Smooth muscle cell (in vitro differentiated cells): ENCODE measurements around the gene CEP131. TPM values are rescaled to one million over a fixed set of nuclear protein-coding genes. Genes with fewer than 3 reads are reported as not detected.

Source experiments
- DNase-seq: peaks from one replicate; lab custom pipeline; 2025; ENCODE audit not compliant: unreplicated experiment; lab: John Stamatoyannopoulos, UW
- H2AFZ ChIP-seq: fragments of 200-600 bp; sonication (generic); 2 replicates; pipeline ENCODE4 v1.6.0; 2016; ENCODE audit warnings: antibody characterized with exemption, low read depth, mild to moderate bottlenecking
- H3F3A ChIP-seq: fragments of 200-600 bp; sonication (generic); 2 replicates; pipeline ENCODE4 v1.6.0; 2017; ENCODE audit warnings: antibody characterized with exemption, low read depth
- H3K27ac ChIP-seq: fragments of 200-600 bp; sonication (generic); 2 replicates; pipeline ENCODE4 v1.5.1; 2016; ENCODE audit warnings: low read depth, mild to moderate bottlenecking
- H3K27me3 ChIP-seq: fragments of 200-600 bp; sonication (generic); 2 replicates; pipeline ENCODE4 v1.6.1; 2016; ENCODE audit warnings: low read depth, mild to moderate bottlenecking
- H3K36me3 ChIP-seq: fragments of 200-600 bp; sonication (generic); 2 replicates; pipeline ENCODE4 v1.5.1; 2016; ENCODE audit warnings: low read depth
- H3K4me1 ChIP-seq: fragments of 200-600 bp; sonication (generic); 2 replicates; pipeline ENCODE4 v1.5.1; 2016; ENCODE audit warnings: low read depth
- H3K4me2 ChIP-seq: fragments of 200-600 bp; sonication (generic); 2 replicates; pipeline ENCODE4 v1.6.0; 2016; ENCODE audit warnings: mild to moderate bottlenecking
- H3K4me3 ChIP-seq: fragments of 200-600 bp; sonication (generic); 2 replicates; pipeline ENCODE4 v1.5.1; 2016; ENCODE audit warnings: mild to moderate bottlenecking
- H3K79me2 ChIP-seq: fragments of 200-600 bp; sonication (generic); 2 replicates; pipeline ENCODE4 v1.6.0; 2016; ENCODE audit warnings: low read depth, mild to moderate bottlenecking
- H3K9ac ChIP-seq: fragments of 200-600 bp; sonication (generic); 2 replicates; pipeline ENCODE4 v1.6.0; 2016; ENCODE audit warnings: low read depth
- H3K9me3 ChIP-seq: fragments of 200-600 bp; sonication (generic); replicated peaks from 2 replicates; pipeline ENCODE4 v1.5.1; 2016; ENCODE audit warnings: low read depth
- H4K20me1 ChIP-seq: fragments of 200-600 bp; sonication (generic); 2 replicates; pipeline ENCODE4 v1.6.0; 2016; ENCODE audit warnings: low read depth
- CTCF ChIP-seq: fragments of 200-600 bp; sonication (generic); IDR thresholded peaks from 2 replicates; pipeline ENCODE4 v1.5.1; 2017; ENCODE audit warnings: borderline replicate concordance, mild to moderate bottlenecking, antibody characterized with exemption; ENCODE audit not compliant: insufficient read depth, poor library complexity, severe bottlenecking
- WGBS: methylation state at CpG from one replicate; pipeline ENCODE4 v1.1.7; 2016; ENCODE audit warnings: low lambda C conversion rate; 5-methylcytosine and 5-hydroxymethylcytosine counted together
- polyA plus RNA-seq: library from polyadenylated mRNA; unstranded; fragments of >200 nt; fragmentation: Nextera tagmentation; extraction: Ambion mirVana; gene quantifications from 2 replicates; pipeline ENCODE4 v1.2.1, GENCODE V29; 2016
- total RNA-seq: library from RNA; depleted of rRNA; stranded (reverse); fragments of >200 nt; gene quantifications from 2 replicates; pipeline ENCODE4 v1.2.3, GENCODE V29; 2014

CEP131 gene
- total and polyA plus RNA-seq, 2 experiments from 2014 or later = 3.0 to 13.4 TPM

DNA sequence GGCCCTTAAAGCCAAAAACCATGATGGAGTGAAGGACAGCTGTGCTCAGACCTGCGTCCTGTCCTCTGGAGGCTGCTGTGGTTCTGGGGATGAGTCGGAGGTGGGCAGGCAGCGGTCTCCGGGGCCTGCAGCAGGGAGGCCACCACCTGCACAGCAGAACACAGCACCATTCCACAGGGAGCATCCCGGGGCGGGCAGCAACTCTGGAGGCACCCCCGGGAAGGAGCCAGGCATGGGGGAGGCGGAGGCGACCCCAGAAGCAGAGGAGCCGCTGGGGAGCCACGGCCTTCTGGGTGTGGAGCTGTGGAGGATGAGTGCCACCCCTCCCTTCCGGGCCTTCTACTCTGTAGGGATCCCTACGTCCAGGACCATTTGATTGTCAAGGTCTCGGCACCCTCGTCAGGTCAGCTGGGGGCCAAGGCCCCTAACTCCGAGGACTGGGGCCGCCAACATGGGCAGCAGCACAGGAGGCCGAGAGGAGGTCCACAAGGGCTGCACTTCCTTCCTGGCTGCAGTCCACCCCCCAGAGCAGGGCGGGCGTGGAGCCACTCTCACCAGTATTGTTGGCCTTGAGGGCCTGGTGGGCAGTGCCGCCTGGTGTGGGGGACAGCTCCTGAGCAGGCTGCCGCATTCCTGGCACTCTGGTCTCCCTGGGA, 23.8 kb downstream of the CEP131 start:
- no peak overlapping the region for H3K4me2 ChIP-seq
- no peak overlapping the region for H3K27ac ChIP-seq
- no peaks in the 10 kb centered on the region for H3K79me2 ChIP-seq
- H3K27me3 ChIP-seq = no peaks in the 10 kb centered on the region
- H2AFZ ChIP-seq = no peak overlapping the region
- H3K9ac ChIP-seq = no peak overlapping the region
- no peak overlapping the region for H3K4me3 ChIP-seq
- no peaks in the 10 kb centered on the region for H4K20me1 ChIP-seq
- DNase-seq = no peak
- 95% methylated on average over 22 of the region's 22 CpGs for WGBS
- H3K4me1 ChIP-seq = no peaks in the 10 kb centered on the region
- no peaks in the 10 kb centered on the region for H3F3A ChIP-seq
- TF ChIP-seq CTCF = no peak
- no peaks in the 10 kb centered on the region for H3K36me3 ChIP-seq
- H3K9me3 ChIP-seq = no peaks in the 10 kb centered on the region

GRCh38 chr17:81197831-81198490, 24.8 kb downstream of the CEP131 start:
- Histone ChIP-seq H3K79me2 (no peaks in the 10 kb centered on the region), H2AFZ (no peak overlapping the region), H3F3A (no peaks in the 10 kb centered on the region), H3K27me3 (no peaks in the 10 kb centered on the region), H3K4me2 (no peak overlapping the region), H3K36me3 (no peaks in the 10 kb centered on the region), H3K4me1 (no peaks in the 10 kb centered on the region), H3K27ac (no peak overlapping the region), H3K9ac (no peak overlapping the region), H3K9me3 (no peaks in the 10 kb centered on the region), H4K20me1 (no peaks in the 10 kb centered on the region), H3K4me3 (no peak overlapping the region)
- WGBS = 94% methylated on average over 17 of the region's 21 CpGs
- no peak for TF ChIP-seq CTCF
- DNase-seq = no peak

DNA sequence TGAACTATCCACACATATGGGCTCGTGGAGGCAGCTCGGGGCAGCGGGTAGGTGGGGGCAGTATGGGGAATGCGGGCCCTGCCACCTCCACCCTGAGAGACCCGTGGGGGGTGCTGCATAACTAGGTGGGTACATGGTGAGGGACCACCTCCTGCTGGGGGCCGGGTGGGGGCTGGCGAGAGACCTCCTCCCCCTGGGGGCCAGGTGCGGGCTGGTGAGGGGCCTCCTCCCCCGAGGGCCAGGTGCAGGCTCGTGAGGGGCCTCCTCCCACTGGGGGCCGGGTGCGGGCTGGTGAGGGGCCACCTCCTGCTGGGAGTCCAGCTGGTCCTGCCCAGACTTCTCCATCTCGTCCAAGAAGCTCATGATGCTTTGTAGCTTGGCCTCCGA, 25.4 kb downstream of the CEP131 start:
- no peaks in the 10 kb centered on the region for H3K4me1 ChIP-seq
- H2AFZ ChIP-seq = no peak overlapping the region
- no peak for DNase-seq
- H3K9me3 ChIP-seq = no peaks in the 10 kb centered on the region
- no peaks in the 10 kb centered on the region for H4K20me1 ChIP-seq
- H3K36me3 ChIP-seq = no peaks in the 10 kb centered on the region
- no peak overlapping the region for H3K27ac ChIP-seq
- TF ChIP-seq CTCF = no peak
- H3K4me2 ChIP-seq = no peak overlapping the region
- no peaks in the 10 kb centered on the region for H3F3A ChIP-seq
- no peak overlapping the region for H3K9ac ChIP-seq
- no peaks in the 10 kb centered on the region for H3K79me2 ChIP-seq
- no peak overlapping the region for H3K4me3 ChIP-seq
- 91% methylated on average over 9 of the region's 14 CpGs for WGBS
- H3K27me3 ChIP-seq = no peaks in the 10 kb centered on the region
